NOMO-1 treated with dmso at 0.1 percent for 144 hours (cell line): ENCODE data around the gene TBRG4.
A peak's percentile ranks its signal among the peaks of the same experiment; 100 is the strongest.

Source experiments
- DNase-seq: peaks from one replicate; lab custom pipeline; 2025; ENCODE audit not compliant: unreplicated experiment; lab: John Stamatoyannopoulos, UW

The TBRG4 gene

GRCh38 chr7:45145881-45146280 is 34.4 kb upstream of the TBRG4 start:
- no peak for DNase-seq

GRCh38 chr7:45143616-45144015 is 32.1 kb upstream of the TBRG4 start:
- no peak for DNase-seq

GRCh38 chr7:45140827-45141226 is 29.3 kb upstream of the TBRG4 start:
- no peak for DNase-seq

GRCh38 chr7:45138433-45139267 is 27.2 kb upstream of the TBRG4 start:
- DNase-seq: no peak

GRCh38 chr7:45136106-45137060 is 24.9 kb upstream of the TBRG4 start:
- peak; percentile 60 for DNase-seq

- no peak for DNase-seq
Measured at GRCh38 chr7:45133877-45134276, 22.4 kb upstream of the TBRG4 start.

- DNase-seq: no peak
Measured at GRCh38 chr7:45133352-45133751, 21.9 kb upstream of the TBRG4 start.

- no peak for DNase-seq
Measured at GRCh38 chr7:45132708-45133320, 21.3 kb upstream of the TBRG4 start.

- DNase-seq: no peak
Measured at GRCh38 chr7:45131891-45132290, 20.4 kb upstream of the TBRG4 start.

GRCh38 chr7:45130910-45131309 is 19.4 kb upstream of the TBRG4 start:
- no peak for DNase-seq

- DNase-seq: no peak
Measured at GRCh38 chr7:45129906-45130305, 18.4 kb upstream of the TBRG4 start.

GRCh38 chr7:45129181-45129800 is 17.8 kb upstream of the TBRG4 start:
- DNase-seq: no peak

- DNase-seq: no peak
Measured at GRCh38 chr7:45126920-45127319, 15.4 kb upstream of the TBRG4 start.

- DNase-seq: no peak
Measured at GRCh38 chr7:45126201-45126600, 14.7 kb upstream of the TBRG4 start.

GRCh38 chr7:45125193-45125904 is 13.9 kb upstream of the TBRG4 start:
- no peak for DNase-seq

- DNase-seq: no peak
Measured at GRCh38 chr7:45123913-45124710, 12.6 kb upstream of the TBRG4 start.

- no peak for DNase-seq
Measured at GRCh38 chr7:45122975-45123860, 11.7 kb upstream of the TBRG4 start.

- DNase-seq: peak; percentile 19
Measured at GRCh38 chr7:45119550-45119949, 8.1 kb upstream of the TBRG4 start.

- DNase-seq: no peak
Measured at GRCh38 chr7:45118889-45119331, 7.4 kb upstream of the TBRG4 start.
